Coronary artery (tissue), 2 donors: ENCODE measurements around the gene MIA3.

Experiments
- DNase-seq: peaks from one replicate; pipeline ENCODE4 v3.0.0-alpha.2; 2017; ENCODE audit warnings: low spot score
- H3K27ac ChIP-seq, 2 donors: fragments of 200-600 bp; sonication (generic); one replicate each; pipeline ENCODE4 v1.5.1; 2016 to 2019
- H3K4me3 ChIP-seq: fragments of 200-600 bp; sonication (generic); 2 replicates; pipeline ENCODE4 v1.5.1; 2016; ENCODE audit warnings: mild to moderate bottlenecking, moderate library complexity
- CTCF ChIP-seq: fragments of 200-600 bp; sonication (generic); IDR thresholded peaks from one replicate; pipeline ENCODE4 v1.5.1; 2019; ENCODE audit warnings: antibody characterized with exemption

Gene MIA3

GRCh38 chr1:222643938-222644635 lies 26.2 kb downstream of the MIA3 start:
- TF ChIP-seq CTCF = no peak
- Histone ChIP-seq H3K27ac (peak overlapping the region; percentile 84 to 98), H3K4me3 (peak overlapping the region; percentile 76)
- peak; percentile 99 for DNase-seq

GRCh38 chr1:222644636-222644980 lies 26.7 kb downstream of the MIA3 start:
- peak overlapping the region; percentile 76 for H3K4me3 ChIP-seq
- H3K27ac ChIP-seq = peak overlapping the region; percentile 84 to 98
- TF ChIP-seq CTCF = no peak
- no peak for DNase-seq

GRCh38 chr1:222652676-222653075 lies 34.8 kb downstream of the MIA3 start:
- no peak for DNase-seq
- Histone ChIP-seq H3K4me3 (no peak overlapping the region), H3K27ac (no peak overlapping the region)
- TF ChIP-seq CTCF = no peak

- DNase-seq = no peak
- Histone ChIP-seq H3K4me3 (no peak overlapping the region), H3K27ac (no peak overlapping the region)
- TF ChIP-seq CTCF = no peak
These were observed 35.4 kb downstream of the MIA3 start for GRCh38 chr1:222653178-222653827.

GRCh38 chr1:222654849-222655248 lies 37.0 kb downstream of the MIA3 start:
- DNase-seq = no peak
- H3K27ac ChIP-seq = no peak overlapping the region
- no peak for TF ChIP-seq CTCF
- no peak overlapping the region for H3K4me3 ChIP-seq

GRCh38 chr1:222656391-222657155 lies 38.7 kb downstream of the MIA3 start:
- Histone ChIP-seq H3K4me3 (no peak overlapping the region), H3K27ac (no peak overlapping the region)
- TF ChIP-seq CTCF = no peak
- DNase-seq = no peak
